H9 (cell line): ENCODE data around the gene TSGA10IP. TPM values are rescaled to one million over a fixed set of nuclear protein-coding genes. Genes with fewer than 3 reads are reported as not detected.

Source experiments
- DNase-seq: peaks from one replicate; pipeline ENCODE4 v3.0.0-alpha.2; 2017
- H2AFZ ChIP-seq: one replicate; pipeline ENCODE4 v1.6.1; 2013; ENCODE audit warnings: mild to moderate bottlenecking, low read length, control low read depth, moderate library complexity
- H2AK5ac ChIP-seq: 2 replicates; pipeline ENCODE4 v1.6.1; 2013; ENCODE audit warnings: low read length, control low read depth, mixed read lengths; ENCODE audit not compliant: insufficient read length
- H2BK120ac ChIP-seq: one replicate; pipeline ENCODE4 v1.6.1; 2013; ENCODE audit warnings: low read depth, mild to moderate bottlenecking, low read length, control low read depth, inconsistent platforms; ENCODE audit not compliant: poor library complexity, severe bottlenecking
- H2BK12ac ChIP-seq: 2 replicates; pipeline ENCODE4 v1.6.1; 2013; ENCODE audit warnings: low read length, control low read depth, mixed read lengths, low read depth; ENCODE audit not compliant: insufficient read length
- H2BK15ac ChIP-seq: 2 replicates; pipeline ENCODE4 v1.6.1; 2013; ENCODE audit warnings: low read depth, low read length, control low read depth
- H2BK20ac ChIP-seq: one replicate; pipeline ENCODE4 v1.6.1; 2013; ENCODE audit warnings: low read depth, mild to moderate bottlenecking, low read length, control low read depth, inconsistent platforms; ENCODE audit not compliant: poor library complexity, severe bottlenecking
- H2BK5ac ChIP-seq: 2 replicates; pipeline ENCODE4 v1.6.1; 2013; ENCODE audit warnings: low read length, control low read depth, mixed read lengths; ENCODE audit not compliant: insufficient read length
- H3K14ac ChIP-seq: 2 replicates; pipeline ENCODE4 v1.6.1; 2013; ENCODE audit warnings: low read length, control low read depth; ENCODE audit not compliant: insufficient read depth
- H3K18ac ChIP-seq: 2 replicates; pipeline ENCODE4 v1.6.1; 2013; ENCODE audit warnings: low read depth, mild to moderate bottlenecking, mixed read lengths, low read length, control low read depth; ENCODE audit not compliant: insufficient read length
- H3K23ac ChIP-seq: 2 replicates; pipeline ENCODE4 v1.6.1; 2013; ENCODE audit warnings: low read length, control low read depth, mixed read lengths, low read depth; ENCODE audit not compliant: insufficient read length
- H3K23me2 ChIP-seq: 2 replicates; pipeline ENCODE4 v1.6.1; 2013; ENCODE audit warnings: low read depth, mild to moderate bottlenecking, mixed read lengths, low read length, control low read depth; ENCODE audit not compliant: insufficient read length, poor library complexity, severe bottlenecking
- H3K27ac ChIP-seq: 2 replicates; pipeline ENCODE4 v1.5.1; 2013; ENCODE audit warnings: low read length, control low read depth, mixed read lengths, low read depth; ENCODE audit not compliant: insufficient read length
- H3K27me3 ChIP-seq: 2 replicates; pipeline ENCODE4 v1.6.1; 2013; ENCODE audit warnings: low read length, control low read depth, inconsistent platforms; ENCODE audit not compliant: insufficient read depth
- H3K4ac ChIP-seq: 2 replicates; pipeline ENCODE4 v1.6.1; 2013; ENCODE audit warnings: low read depth, mild to moderate bottlenecking, control low read depth, inconsistent platforms, low read length, moderate library complexity
- H3K4me1 ChIP-seq: 2 replicates; pipeline ENCODE4 v1.6.1; 2013; ENCODE audit warnings: low read length, control low read depth, inconsistent platforms; ENCODE audit not compliant: insufficient read depth
- H3K4me2 ChIP-seq: 2 replicates; pipeline ENCODE4 v1.6.1; 2013; ENCODE audit warnings: low read length, control low read depth, mixed read lengths; ENCODE audit not compliant: insufficient read length, insufficient read depth
- H3K56ac ChIP-seq: 2 replicates; pipeline ENCODE4 v1.6.1; 2013; ENCODE audit warnings: low read depth, mild to moderate bottlenecking, mixed read lengths, low read length, control low read depth; ENCODE audit not compliant: insufficient read length
- H3K79me1 ChIP-seq: 2 replicates; pipeline ENCODE4 v1.6.1; 2013; ENCODE audit warnings: low read depth, mild to moderate bottlenecking, moderate library complexity, low read length, control low read depth, inconsistent platforms; ENCODE audit not compliant: insufficient read depth, poor library complexity, severe bottlenecking
- H3K79me2 ChIP-seq: 2 replicates; pipeline ENCODE4 v1.6.1; 2013; ENCODE audit warnings: low read length, control low read depth, inconsistent platforms; ENCODE audit not compliant: insufficient read depth
- H3K9ac ChIP-seq: 2 replicates; pipeline ENCODE4 v1.6.1; 2013; ENCODE audit warnings: low read length, control low read depth, mixed read lengths; ENCODE audit not compliant: insufficient read length; ENCODE audit errors: extremely low read depth
- H3K9me3 ChIP-seq: one replicate; pipeline ENCODE4 v1.6.1; 2013; ENCODE audit warnings: low read depth, low read length, inconsistent platforms; ENCODE audit not compliant: control insufficient read depth
- H3T11ph ChIP-seq: one replicate; pipeline ENCODE4 v1.6.1; 2013; ENCODE audit warnings: mild to moderate bottlenecking, low read length, control low read depth, inconsistent platforms
- H4K20me1 ChIP-seq: one replicate; pipeline ENCODE4 v1.6.1; 2013; ENCODE audit not compliant: control insufficient read depth, insufficient read length, insufficient read depth
- H4K5ac ChIP-seq: 2 replicates; pipeline ENCODE4 v1.6.1; 2013; ENCODE audit warnings: low read depth, mild to moderate bottlenecking, mixed read lengths, low read length, control low read depth; ENCODE audit not compliant: insufficient read length
- H4K8ac ChIP-seq: replicated peaks from 2 replicates; pipeline ENCODE4 v1.6.1; 2013; ENCODE audit warnings: low read length, control low read depth, mixed read lengths, low read depth; ENCODE audit not compliant: insufficient read length
- H4K91ac ChIP-seq: 2 replicates; pipeline ENCODE4 v1.6.1; 2013; ENCODE audit warnings: low read depth, mild to moderate bottlenecking, moderate library complexity, mixed read lengths, low read length, control low read depth; ENCODE audit not compliant: insufficient read length
- H3K27ac Mint-ChIP-seq, 3 experiments: 2 replicates in 2 of 3; 3 replicates in 1 of 3; pipeline ENCODE4 v1.8.0; 2020 to 2021; ENCODE audit warnings: mixed read lengths in 3 of 3, mild to moderate bottlenecking in 1 of 3, moderate library complexity in 1 of 3
- H3K27me3 Mint-ChIP-seq: 2 replicates; pipeline ENCODE4 v1.8.0; 2021; ENCODE audit warnings: low read depth, mild to moderate bottlenecking, moderate library complexity, mixed read lengths
- H3K36me3 Mint-ChIP-seq, 3 experiments: 2 replicates in 2 of 3; 3 replicates in 1 of 3; pipeline ENCODE4 v1.8.0; 2020 to 2021; ENCODE audit warnings: low read depth in 3 of 3, mixed read lengths in 3 of 3; ENCODE audit not compliant: insufficient read depth in 1 of 3
- H3K4me1 Mint-ChIP-seq, 2 experiments: 2 replicates each; pipeline ENCODE4 v1.8.0; 2020; ENCODE audit warnings: mixed read lengths in 2 of 2
- H3K4me3 Mint-ChIP-seq, 2 experiments: 2 replicates in 1 of 2; 3 replicates in 1 of 2; pipeline ENCODE4 v1.8.0; 2020 to 2021; ENCODE audit warnings: mild to moderate bottlenecking in 2 of 2, mixed read lengths in 2 of 2, moderate library complexity in 1 of 2
- H3K9me3 Mint-ChIP-seq, 2 experiments: 2 replicates in 1 of 2; 3 replicates in 1 of 2; pipeline ENCODE4 v1.8.0; 2020; ENCODE audit warnings: mild to moderate bottlenecking in 2 of 2, mixed read lengths in 2 of 2, moderate library complexity in 1 of 2
- CTCF ChIP-seq: fragments of 200-600 bp; sonication (generic); conservative IDR thresholded peaks from 3 replicates; pipeline ENCODE4 v1.8.0; 2021; ENCODE audit warnings: antibody characterized with exemption, mild to moderate bottlenecking
- WGBS: extraction: QIAGEN DNeasy Blood & Tissue Kit; methylation state at CpG from one replicate; pipeline ENCODE4 v1.1.7; 2013; ENCODE audit warnings: missing lambda C conversion rate, low lambda C conversion rate, mixed read lengths; ENCODE audit not compliant: insufficient read length; ENCODE audit errors: extremely low coverage; 5-methylcytosine and 5-hydroxymethylcytosine counted together
- total RNA-seq: library from RNA; stranded (reverse); gene quantifications from 2 replicates; pipeline ENCODE4 v1.2.1, GENCODE V29; 2021

The TSGA10IP gene
- total RNA-seq, 1 experiment from 2014 or later, result 2.2 TPM

DNA sequence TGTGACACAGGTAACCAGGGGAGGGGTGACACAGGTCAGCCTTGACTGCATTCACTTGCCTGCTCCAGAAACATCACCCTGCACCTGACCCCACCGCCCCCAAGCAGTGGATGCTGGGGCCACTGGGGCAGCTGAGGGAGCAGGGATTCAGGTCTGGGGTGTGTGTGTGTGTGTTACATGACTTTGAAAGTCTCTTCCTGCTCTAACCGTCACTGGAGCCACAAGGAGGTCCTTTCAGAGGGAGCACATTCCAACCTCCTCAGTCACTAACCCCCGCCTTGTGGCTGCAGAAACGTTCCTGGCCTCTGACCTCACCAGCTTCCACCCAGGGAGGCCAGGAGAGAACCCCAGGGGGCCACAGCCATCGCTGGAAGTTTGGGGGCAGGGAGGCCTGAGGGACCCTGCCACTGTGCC, 42.2 kb upstream of the TSGA10IP start:
- peak; percentile 70 for DNase-seq
- Histone ChIP-seq H4K91ac (no peak overlapping the region), H3K27ac (no peak overlapping the region), H2BK12ac (no peak overlapping the region), H3T11ph (no peak overlapping the region), H2AFZ (no peak overlapping the region), H2BK20ac (no peak overlapping the region), H3K9ac (no peak overlapping the region), H3K4me2 (no peak overlapping the region), H3K23me2 (peaks cover 9% of the 10 kb centered on the region), H3K27me3 (peaks cover 17% of the 10 kb centered on the region; the same call in 1 of the 2 replicates), H3K14ac (no peak overlapping the region), H3K56ac (no peak overlapping the region), H4K8ac (no peak overlapping the region), H4K20me1 (no peaks in the 10 kb centered on the region), H2BK5ac (no peak overlapping the region), H3K4ac (no peak overlapping the region), H3K23ac (no peak overlapping the region), H3K9me3 (no peaks in the 10 kb centered on the region), H4K5ac (no peak overlapping the region), H3K18ac (no peak overlapping the region), H3K79me1 (no peaks in the 10 kb centered on the region), H2BK15ac (no peak overlapping the region), H3K4me1 (no peaks in the 10 kb centered on the region), H3K79me2 (no peaks in the 10 kb centered on the region), H2BK120ac (no peak overlapping the region), H2AK5ac (no peak overlapping the region)
- Mint-ChIP-seq H3K27ac (no peak overlapping the region), H3K4me3 (no peak overlapping the region; a peak in 1 of 5 replicates), H3K27me3 (peaks cover 88% of the 10 kb centered on the region), H3K4me1 (peaks cover 14 to 17% of the 10 kb centered on the region in 2 experiments), H3K36me3 (no peaks in the 10 kb centered on the region), H3K9me3 (no peaks in the 10 kb centered on the region; a peak in 1 of 5 replicates)
- no CpG with 5 or more reads among the region's 5 CpGs for WGBS
- TF ChIP-seq CTCF, result no peak
